IPS-20b (cell line): ENCODE data around the gene RAB21.
"Not testable (repeated sequence)": the region's sequence is repeated elsewhere in the genome, so short reads cannot be mapped to it uniquely, and the experiment has no call there.

ENCODE experiments used
- H3K27ac ChIP-seq: one replicate; pipeline ENCODE4 v1.5.1; 2013; ENCODE audit warnings: low read length
- H3K27me3 ChIP-seq: 2 replicates; pipeline ENCODE4 v1.6.1; 2013; ENCODE audit warnings: mild to moderate bottlenecking, low read length, inconsistent platforms; ENCODE audit not compliant: insufficient read depth
- H3K36me3 ChIP-seq: 2 replicates; pipeline ENCODE4 v1.6.1; 2013; ENCODE audit warnings: low read depth, mild to moderate bottlenecking, inconsistent platforms, low read length, moderate library complexity; ENCODE audit not compliant: insufficient read depth
- H3K4me1 ChIP-seq: 2 replicates; pipeline ENCODE4 v1.6.1; 2013; ENCODE audit warnings: mild to moderate bottlenecking, control low read depth, inconsistent platforms, low read length, moderate library complexity; ENCODE audit not compliant: insufficient read depth
- H3K4me3 ChIP-seq: 2 replicates; pipeline ENCODE4 v1.5.1; 2013; ENCODE audit warnings: mild to moderate bottlenecking, low read length, inconsistent platforms
- H3K9ac ChIP-seq: 2 replicates; pipeline ENCODE4 v1.6.1; 2013; ENCODE audit warnings: low read depth, mild to moderate bottlenecking, inconsistent platforms, low read length, moderate library complexity
- H3K9me3 ChIP-seq: 2 replicates; pipeline ENCODE4 v1.6.1; 2013; ENCODE audit warnings: mild to moderate bottlenecking, low read depth, low read length, inconsistent platforms; ENCODE audit not compliant: insufficient read depth

Gene RAB21

GRCh38 chr12:71810921-71811320 is 56.3 kb downstream of the RAB21 start:
- H3K9ac ChIP-seq: no peak overlapping the region
- no peaks in the 10 kb centered on the region for H3K4me1 ChIP-seq
- no peaks in the 10 kb centered on the region for H3K36me3 ChIP-seq
- no peaks in the 10 kb centered on the region for H3K27me3 ChIP-seq
- no peak overlapping the region for H3K4me3 ChIP-seq
- no peak overlapping the region for H3K27ac ChIP-seq
- no peaks in the 10 kb centered on the region for H3K9me3 ChIP-seq

DNA sequence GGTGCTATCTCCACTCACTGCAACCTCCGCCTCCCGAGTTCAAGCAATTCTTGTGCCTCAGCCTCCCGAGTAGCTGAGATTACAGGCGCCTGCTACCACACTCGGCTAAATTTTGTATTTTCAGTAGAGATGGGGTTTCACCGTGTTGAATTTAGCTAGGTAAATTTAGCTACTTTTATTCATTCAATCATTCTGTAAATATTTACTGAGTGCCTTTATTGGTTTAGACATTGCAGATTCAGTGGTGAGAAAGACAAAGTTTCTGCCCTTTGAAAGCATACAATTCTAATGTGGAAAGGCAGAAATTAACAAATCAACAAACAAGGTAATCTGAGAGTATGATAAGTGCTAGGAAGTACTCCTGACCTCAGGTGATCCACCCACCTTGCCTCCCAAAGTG is 60.6 kb downstream of the RAB21 start:
- H3K4me3 ChIP-seq, H3K4me1 ChIP-seq: not testable (repeated sequence)

DNA sequence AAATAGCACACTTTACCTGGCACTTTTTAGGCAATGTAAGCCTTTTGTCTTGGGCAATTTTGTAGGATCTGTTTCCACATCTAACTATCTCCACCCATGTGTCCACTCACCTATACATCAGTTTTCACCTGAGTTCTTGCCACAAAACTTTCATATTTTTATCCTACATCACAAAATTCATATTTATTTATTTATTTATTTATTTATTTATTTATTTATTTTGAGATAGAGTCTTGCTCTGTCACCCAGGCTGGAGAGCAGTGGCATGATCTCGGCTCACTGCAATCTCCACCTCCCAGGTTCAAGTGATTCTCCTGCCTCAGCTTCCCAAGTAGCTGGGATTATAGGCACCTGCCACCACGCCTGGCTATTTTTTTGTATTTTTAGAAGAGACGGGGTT is 67.4 kb downstream of the RAB21 start:
- H3K9me3 ChIP-seq, H3K27me3 ChIP-seq, H3K9ac ChIP-seq, H3K27ac ChIP-seq, H3K4me1 ChIP-seq, H3K36me3 ChIP-seq, H3K4me3 ChIP-seq: not testable (repeated sequence)

More for the DNA sequence above, 60.6 kb downstream of the RAB21 start:
- not testable (repeated sequence) for H3K9ac ChIP-seq, H3K9me3 ChIP-seq, H3K27me3 ChIP-seq, H3K36me3 ChIP-seq, H3K27ac ChIP-seq

DNA sequence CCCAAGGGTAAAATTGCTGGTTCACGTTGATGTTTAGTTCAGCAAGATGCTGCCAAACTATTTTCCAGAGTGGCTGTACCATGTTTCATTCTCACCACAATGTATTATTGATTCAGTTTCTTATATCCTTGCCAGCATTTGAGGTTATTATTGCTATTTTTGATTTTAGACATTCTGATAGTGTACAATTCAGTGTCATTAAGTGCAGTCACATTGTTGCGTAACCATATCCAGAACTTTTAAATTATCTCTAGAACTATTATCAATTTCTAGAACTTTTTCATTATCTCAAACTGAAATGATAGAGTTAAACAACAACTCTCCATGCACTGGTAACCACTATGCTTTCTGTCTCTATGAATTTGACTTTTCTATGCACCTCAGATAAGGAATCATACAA is 74.2 kb downstream of the RAB21 start:
- Histone ChIP-seq H3K9ac (no peak overlapping the region), H3K27ac (no peak overlapping the region), H3K4me1 (no peaks in the 10 kb centered on the region), H3K27me3 (no peaks in the 10 kb centered on the region), H3K36me3 (no peaks in the 10 kb centered on the region), H3K9me3 (no peaks in the 10 kb centered on the region), H3K4me3 (no peak overlapping the region)

GRCh38 chr12:71837356-71837755 is 82.7 kb downstream of the RAB21 start:
- Histone ChIP-seq H3K36me3 (no peaks in the 10 kb centered on the region), H3K27ac (no peak overlapping the region), H3K9ac (no peak overlapping the region), H3K4me3 (no peak overlapping the region), H3K27me3 (peaks cover 20% of the 10 kb centered on the region; the same call in 1 of the 2 replicates), H3K9me3 (no peaks in the 10 kb centered on the region), H3K4me1 (no peaks in the 10 kb centered on the region)

DNA sequence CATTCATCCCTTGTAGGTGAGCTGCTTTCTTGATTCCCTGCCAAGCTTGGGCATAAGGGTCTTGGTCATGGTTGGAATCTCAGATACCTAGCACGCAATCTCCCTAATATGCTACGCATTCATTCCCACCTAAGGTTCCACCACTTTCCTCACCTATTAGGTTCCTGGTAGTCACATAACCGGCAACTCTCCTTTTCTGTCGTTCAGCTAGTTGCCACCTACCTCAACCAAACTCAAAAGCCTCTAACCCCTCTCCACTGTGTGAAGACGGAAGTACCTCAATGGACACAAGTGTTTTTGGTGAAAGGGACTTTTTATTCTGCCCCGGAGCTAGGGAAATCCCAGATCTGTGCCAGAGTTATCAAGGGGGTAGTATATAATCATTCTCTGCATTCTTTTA is 83.6 kb downstream of the RAB21 start:
- no peaks in the 10 kb centered on the region for H3K9me3 ChIP-seq
- H3K27me3 ChIP-seq: peaks cover 20% of the 10 kb centered on the region; the same call in 1 of the 2 replicates
- no peaks in the 10 kb centered on the region for H3K4me1 ChIP-seq
- H3K27ac ChIP-seq: no peak overlapping the region
- no peaks in the 10 kb centered on the region for H3K36me3 ChIP-seq
- no peak overlapping the region for H3K4me3 ChIP-seq
- H3K9ac ChIP-seq: no peak overlapping the region

DNA sequence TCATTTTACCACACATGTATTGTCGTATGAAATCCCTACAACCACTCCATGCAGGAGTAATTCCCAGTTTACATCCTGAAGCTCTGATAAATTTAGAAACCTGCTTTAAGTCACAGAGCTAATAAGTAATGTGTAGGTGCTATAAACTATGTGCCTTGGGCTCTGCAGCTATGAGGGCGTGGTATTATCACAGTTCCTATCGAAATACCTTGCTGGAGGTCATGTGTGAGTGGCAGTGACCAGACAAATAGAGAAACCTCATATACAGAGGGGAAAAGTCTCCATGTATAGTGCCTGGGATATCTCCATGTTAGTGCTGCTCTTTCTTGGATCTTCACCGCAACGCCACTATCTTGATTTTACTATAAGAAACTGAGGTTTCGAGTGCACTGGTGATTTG is 84.0 kb downstream of the RAB21 start:
- peak overlapping the region; percentile 95; the same call in 1 of the 2 replicates for H3K9ac ChIP-seq
- no peak overlapping the region for H3K27ac ChIP-seq
- H3K4me3 ChIP-seq: no peak overlapping the region

DNA sequence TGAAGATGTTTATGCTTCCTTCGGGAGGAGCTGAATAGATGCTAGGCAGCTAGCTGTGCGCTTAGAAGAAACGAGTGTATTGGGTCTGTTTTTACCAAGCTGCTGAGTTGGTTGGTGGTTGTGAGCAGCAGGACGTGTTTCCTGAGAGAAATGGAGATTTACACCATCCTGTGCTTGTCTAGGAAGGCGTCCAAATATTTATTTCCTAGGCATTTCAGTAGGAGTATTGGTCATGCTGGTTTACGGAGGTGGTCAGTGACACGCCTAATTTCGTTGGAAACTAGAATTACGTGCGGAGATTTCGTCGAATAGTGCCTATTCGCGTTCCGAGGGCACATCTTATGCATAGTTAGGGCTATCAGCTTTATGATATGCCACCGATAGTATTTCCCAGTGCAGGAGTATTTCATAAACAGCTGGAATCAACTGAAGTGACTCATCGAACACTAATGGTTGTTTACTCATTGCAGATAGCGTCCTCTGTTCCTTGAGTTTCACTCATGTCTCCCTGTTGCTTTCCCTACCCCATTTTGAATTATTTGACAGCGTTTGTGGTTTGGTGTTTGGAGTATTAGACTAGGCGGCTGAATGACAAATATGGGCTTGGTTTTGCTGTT is 85.7 kb downstream of the RAB21 start:
- peak overlapping the region; percentile 96 for H3K4me3 ChIP-seq
- peak overlapping the region; percentile 4 for H3K27ac ChIP-seq
- H3K36me3 ChIP-seq: no peaks in the 10 kb centered on the region
- no peaks in the 10 kb centered on the region for H3K9me3 ChIP-seq
- H3K4me1 ChIP-seq: no peaks in the 10 kb centered on the region
- peak overlapping the region; percentile 95 for H3K9ac ChIP-seq
- peaks cover 20% of the 10 kb centered on the region; the same call in 1 of the 2 replicates for H3K27me3 ChIP-seq

More for the DNA sequence above, 84.0 kb downstream of the RAB21 start:
- no peaks in the 10 kb centered on the region for H3K4me1 ChIP-seq
- H3K9me3 ChIP-seq: no peaks in the 10 kb centered on the region
- no peaks in the 10 kb centered on the region for H3K36me3 ChIP-seq
- peaks cover 20% of the 10 kb centered on the region; the same call in 1 of the 2 replicates for H3K27me3 ChIP-seq

GRCh38 chr12:71846322-71846940 is 91.8 kb downstream of the RAB21 start:
- Histone ChIP-seq H3K9me3 (no peaks in the 10 kb centered on the region), H3K9ac (no peak overlapping the region), H3K27ac (no peak overlapping the region), H3K36me3 (no peaks in the 10 kb centered on the region), H3K4me1 (no peaks in the 10 kb centered on the region), H3K27me3 (no peaks in the 10 kb centered on the region), H3K4me3 (no peak overlapping the region)

- no peak overlapping the region for H3K4me3 ChIP-seq
- H3K27ac ChIP-seq: no peak overlapping the region
- no peak overlapping the region for H3K9ac ChIP-seq
- no peaks in the 10 kb centered on the region for H3K9me3 ChIP-seq
- no peaks in the 10 kb centered on the region for H3K36me3 ChIP-seq
- H3K4me1 ChIP-seq: no peaks in the 10 kb centered on the region
- H3K27me3 ChIP-seq: no peaks in the 10 kb centered on the region
These were observed 93.5 kb downstream of the RAB21 start for GRCh38 chr12:71848212-71848611.

DNA sequence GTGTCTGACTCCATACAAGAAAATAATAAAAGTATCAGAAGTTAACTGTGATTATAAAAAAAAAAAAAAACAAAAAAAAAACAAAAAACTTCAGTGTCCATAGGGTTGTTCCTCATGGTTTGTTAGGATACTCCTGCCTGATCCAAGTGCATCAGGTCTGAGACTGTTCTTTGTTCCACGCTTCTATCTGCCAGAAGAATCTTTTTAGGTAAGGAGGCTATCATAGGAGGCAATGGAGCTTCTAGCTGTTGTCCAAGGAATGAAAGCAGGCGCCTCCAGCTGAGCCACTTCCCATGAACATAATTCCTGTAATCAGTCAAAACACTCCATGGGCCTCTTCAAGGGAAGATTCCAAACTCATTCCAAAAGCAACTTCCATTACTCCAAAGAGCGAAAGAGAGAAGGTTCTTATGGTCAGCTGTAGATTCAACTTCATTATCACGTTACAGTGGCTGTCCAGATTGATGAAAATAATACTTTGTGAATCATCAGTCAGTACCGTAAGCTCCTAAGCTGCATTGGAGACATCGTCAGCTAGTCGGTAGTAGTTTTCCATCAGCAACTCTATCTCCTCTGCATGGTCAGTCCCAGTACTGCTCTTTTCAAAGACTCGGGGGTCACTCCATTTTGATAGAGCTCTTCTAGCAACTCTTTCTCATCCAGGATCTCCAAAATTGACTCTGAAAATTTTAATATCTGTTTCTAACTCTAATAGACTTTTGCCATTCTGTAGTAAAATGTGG is 94.6 kb downstream of the RAB21 start:
- Histone ChIP-seq H3K36me3 (no peaks in the 10 kb centered on the region), H3K27me3 (no peaks in the 10 kb centered on the region), H3K9me3 (no peaks in the 10 kb centered on the region), H3K9ac (no peak overlapping the region), H3K27ac (no peak overlapping the region), H3K4me3 (no peak overlapping the region), H3K4me1 (no peaks in the 10 kb centered on the region)
